Left cardiac atrium (tissue), 4 donors: Measurements from ENCODE around the gene CDC42BPB. TPM values are rescaled to one million over a fixed set of nuclear protein-coding genes. Genes with fewer than 3 reads are reported as not detected.
A peak's percentile ranks its signal among the peaks of the same experiment; 100 is the strongest.

Experiments used
- ATAC-seq, 2 donors: fragments of 200-7000 bp; cut with Tn5 transposase; one replicate each; pipeline ENCODE4 v1.9.1; 2020; ENCODE audit warnings: mild to moderate bottlenecking in 2 of 2, moderate library complexity in 2 of 2
- DNase-seq: peaks from one replicate; pipeline ENCODE4 v3.0.0-alpha.2; 2020
- intact Hi-C, 2 donors: fragments of 100-400 bp; cut with DNase I; formaldehyde crosslinking; loops; one replicate each; pipeline versions ENCODE4 v1.14.1 to v1.15.1; 2022 to 2023
- total RNA-seq, 2 donors: library from RNA; stranded (reverse); fragmentation: NEBNext Ultra II Directional; extraction: Animal tissue kit (Norgen Biotek cat#: 25700); gene quantifications; one replicate each; pipeline ENCODE4 v1.2.1, GENCODE V29; 2021
- donor health status: DM: no; HTN: yes; CAD: no.
- donor health status: DM: no; HTN: yes; CAD: no; lungs with severe emphysema.
- donor health status: DM: yes; HTN: yes; CAD: no.
- donor health status: Dilated cardiomyopathy.

Gene CDC42BPB
- total RNA-seq, 2 donors from 2014 or later = 57.3 to 79.2 TPM

GRCh38 chr14:102958461-102958860 is 98.9 kb downstream of the CDC42BPB start:
- intact Hi-C loops = no loop called here
- no peak for ATAC-seq

DNA sequence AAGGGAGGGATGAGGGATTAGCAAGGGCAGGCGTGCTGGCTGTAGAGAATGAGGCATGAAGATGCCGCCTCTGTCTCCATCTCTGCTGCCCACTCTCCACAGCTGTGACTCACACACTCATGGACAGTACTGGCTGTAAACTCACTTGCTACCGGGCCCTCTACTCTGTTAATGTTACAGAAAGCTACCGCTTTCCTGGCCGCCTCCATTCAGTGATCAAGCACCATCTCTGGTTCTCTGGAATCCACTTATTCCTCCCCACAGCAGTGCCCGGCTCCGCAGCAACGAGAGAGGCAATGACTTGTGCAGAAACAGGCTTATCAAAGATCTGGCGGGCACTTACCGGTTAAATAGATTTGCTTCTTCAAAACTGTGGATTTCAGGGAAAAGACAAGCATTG is 100.1 kb downstream of the CDC42BPB start:
- intact Hi-C loops = no loop called here
- ATAC-seq (no peak), DNase-seq (no peak)

More at GRCh38 chr14:102958461-102958860, 98.9 kb downstream of the CDC42BPB start:
- no peak for DNase-seq

- DNase-seq (no peak), ATAC-seq (no peak)
- intact Hi-C loops = no loop called here
Measured at GRCh38 chr14:102955636-102956408, 101.5 kb downstream of the CDC42BPB start.

DNA sequence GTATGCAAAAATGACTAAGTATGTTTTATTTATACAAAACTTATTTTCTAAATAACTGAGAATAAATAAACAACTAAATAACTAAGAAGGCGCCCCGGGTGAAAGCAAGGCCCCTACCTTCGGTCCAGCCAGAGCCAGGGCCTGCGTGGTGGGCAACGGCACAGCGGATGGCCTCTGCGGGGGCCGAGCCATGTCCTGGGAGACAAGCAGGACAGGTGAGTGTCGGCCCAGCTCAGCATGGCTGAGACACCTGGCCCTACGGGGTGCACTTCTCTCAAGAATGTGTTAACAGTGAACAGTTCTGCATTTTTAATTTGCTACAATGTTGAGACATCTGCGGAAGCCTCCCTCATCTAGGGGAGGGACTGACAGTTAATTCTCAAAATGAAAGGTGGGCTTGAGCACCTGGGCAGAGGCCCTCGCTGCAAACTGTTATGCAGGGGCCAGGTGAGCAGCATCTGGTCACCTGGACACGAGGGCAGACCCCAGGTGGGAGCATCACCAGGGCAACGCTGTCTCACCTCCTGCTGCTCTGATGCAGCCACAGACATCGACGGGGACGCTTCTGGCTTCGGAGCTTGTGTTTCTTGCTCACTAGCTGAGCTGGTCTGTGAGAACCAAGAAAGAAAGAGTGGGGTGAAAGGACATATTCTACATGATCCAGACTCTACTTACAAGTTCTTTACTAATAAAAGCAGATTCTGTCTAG is 103.1 kb downstream of the CDC42BPB start:
- intact Hi-C loops = no loop called here
- DNase-seq (no peak), ATAC-seq (no peak)

- intact Hi-C loops = no loop called here
- DNase-seq (no peak), ATAC-seq (no peak)
Measured at GRCh38 chr14:102953100-102953499, 104.2 kb downstream of the CDC42BPB start.

DNA sequence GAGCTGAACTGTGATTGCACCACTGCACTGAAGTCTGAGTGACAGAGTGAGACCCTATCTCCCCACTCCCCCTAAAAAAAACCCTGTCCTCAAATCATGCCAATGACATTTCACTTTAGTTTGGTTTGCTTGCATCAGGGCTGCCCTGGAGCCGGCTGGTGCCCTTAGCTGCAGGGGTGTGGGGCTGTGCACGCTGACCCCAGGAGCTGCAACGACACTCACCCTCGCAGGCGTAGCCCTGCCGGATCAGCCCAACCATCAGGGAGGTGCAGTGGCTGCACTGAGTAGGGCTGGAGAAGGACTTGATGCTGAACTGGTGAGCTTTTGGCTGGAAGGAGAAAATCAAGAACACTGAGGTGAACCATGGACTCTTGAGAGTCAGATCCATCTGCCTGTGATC is 105.1 kb downstream of the CDC42BPB start:
- intact Hi-C loops = no loop called here
- no peak for ATAC-seq
- DNase-seq = no peak

DNA sequence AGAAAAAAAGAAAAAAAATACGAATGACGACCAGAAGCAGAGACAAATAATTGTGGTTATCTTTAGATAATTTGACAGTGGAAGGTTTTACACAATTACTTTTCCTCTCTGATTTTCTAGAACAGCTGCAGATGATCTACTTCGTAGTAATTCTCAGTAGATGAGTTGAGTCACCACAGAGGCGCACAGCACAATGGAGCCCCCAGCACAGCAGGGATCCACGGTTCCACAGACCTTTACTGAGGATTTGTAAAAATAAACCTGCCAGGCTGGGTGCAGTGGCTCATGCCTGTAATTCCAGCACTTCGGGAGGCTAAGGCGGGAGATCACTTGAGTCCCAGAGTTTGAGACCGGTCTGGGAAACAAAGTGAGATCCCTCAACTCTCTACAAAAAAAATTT is 105.5 kb downstream of the CDC42BPB start:
- ATAC-seq (no peak), DNase-seq (no peak)
- intact Hi-C loops = no loop called here

GRCh38 chr14:102951034-102951433 is 106.3 kb downstream of the CDC42BPB start:
- ATAC-seq (peak in 1 of 2 donors; percentile 56), DNase-seq (no peak)
- intact Hi-C loops = no loop called here

GRCh38 chr14:102949801-102950451 is 107.4 kb downstream of the CDC42BPB start:
- DNase-seq (no peak), ATAC-seq (peak; percentile 46 to 76)
- intact Hi-C loops = no loop called here

DNA sequence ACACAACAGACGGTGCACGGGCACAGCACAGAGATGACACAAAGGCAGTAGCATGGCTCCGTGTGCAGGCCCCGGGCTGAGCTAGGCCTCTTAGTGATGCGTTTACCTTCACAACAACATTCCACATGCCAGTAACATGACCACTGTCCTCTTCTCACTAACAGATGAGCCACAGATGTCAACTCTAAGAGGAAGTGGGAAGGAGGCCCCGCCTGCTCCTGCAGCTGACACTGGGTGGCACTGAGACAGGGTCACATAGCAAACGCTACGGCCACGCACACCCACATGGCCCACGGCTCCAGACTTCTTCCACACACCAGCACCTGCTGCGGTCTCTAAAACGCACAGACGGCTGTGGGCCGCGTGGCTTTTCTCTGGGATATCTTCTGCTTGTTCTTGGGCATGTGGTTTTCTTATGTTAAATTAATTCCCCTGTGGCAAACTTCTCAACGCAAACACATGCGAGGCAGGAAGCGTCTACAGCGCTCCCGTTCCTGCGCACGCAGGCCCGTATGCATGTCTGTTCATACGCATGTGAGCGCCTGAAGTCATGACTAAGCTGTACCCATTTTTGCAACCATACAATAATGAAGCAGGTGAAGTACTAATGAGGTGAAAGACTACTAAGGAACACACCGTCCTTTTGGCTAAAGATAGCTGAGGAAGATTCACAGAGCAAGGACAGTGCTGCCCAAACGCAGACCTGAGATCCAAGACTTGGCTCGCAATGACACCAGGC is 108.1 kb downstream of the CDC42BPB start:
- ATAC-seq (peak in 1 of 2 donors; percentile 9), DNase-seq (no peak)
- intact Hi-C loops = no loop called here

DNA sequence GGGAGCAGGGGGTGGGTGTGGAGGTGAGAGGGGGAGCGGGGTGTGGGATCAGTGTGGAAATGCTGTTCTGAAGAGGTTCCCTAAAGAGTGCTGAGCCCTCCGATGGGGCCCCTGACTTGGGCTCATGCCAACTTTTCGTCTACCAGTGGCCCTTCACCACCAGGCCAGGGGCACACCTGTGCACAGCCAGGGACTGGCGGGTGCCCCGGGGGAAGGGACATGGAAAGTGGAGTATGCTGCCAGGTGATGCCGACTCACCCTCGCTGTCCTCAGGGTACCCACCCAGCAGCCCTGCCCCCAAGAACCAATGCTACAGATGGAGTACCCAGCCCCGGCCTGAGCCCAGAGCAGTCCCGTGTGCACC is 108.7 kb downstream of the CDC42BPB start:
- ATAC-seq = peak in 1 of 2 donors; percentile 4
- intact Hi-C loops = no loop called here

GRCh38 chr14:102947321-102948103 is 109.8 kb downstream of the CDC42BPB start:
- ATAC-seq (no peak), DNase-seq (no peak)
- intact Hi-C loops = no loop called here

More for the DNA sequence above, 108.7 kb downstream of the CDC42BPB start:
- DNase-seq = no peak

DNA sequence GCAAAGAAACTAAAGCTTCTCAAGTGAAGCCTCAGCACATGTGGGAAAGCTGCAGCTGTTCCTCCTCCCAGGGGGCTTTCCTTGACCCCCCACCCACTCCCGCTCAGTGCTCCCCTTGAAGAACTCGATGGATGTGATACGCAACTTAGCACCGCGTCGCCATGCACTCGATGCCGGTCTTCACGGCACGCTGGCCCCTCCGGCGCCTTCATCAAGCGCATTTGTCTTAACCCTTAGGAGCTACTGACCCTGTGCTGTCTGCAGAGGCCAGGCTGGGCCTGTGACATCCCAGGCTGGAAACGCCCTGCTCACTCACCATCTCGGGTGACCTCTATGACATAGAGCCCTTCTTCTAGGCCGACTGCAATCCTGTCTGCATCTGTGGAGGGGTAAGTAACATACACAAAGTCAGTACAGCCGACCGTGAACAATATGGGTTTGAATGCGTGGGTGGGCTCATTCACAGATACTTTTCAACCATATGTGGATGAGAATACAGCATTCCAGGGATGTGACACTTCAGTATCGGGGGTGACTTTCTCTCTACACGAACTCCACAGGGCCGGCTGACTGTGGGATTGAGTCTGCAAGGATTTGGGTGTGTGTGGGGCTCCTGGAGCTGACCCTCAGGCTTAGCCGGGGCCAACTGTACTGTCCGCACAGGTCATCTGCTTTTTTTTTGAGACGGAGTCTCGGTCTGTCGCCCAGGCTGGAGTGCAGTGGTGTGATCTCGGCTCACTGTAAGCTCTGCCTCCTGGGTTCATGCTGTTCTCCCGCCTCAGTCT is 111.8 kb downstream of the CDC42BPB start:
- intact Hi-C loops = no loop called here
- ATAC-seq (no peak), DNase-seq (no peak)

DNA sequence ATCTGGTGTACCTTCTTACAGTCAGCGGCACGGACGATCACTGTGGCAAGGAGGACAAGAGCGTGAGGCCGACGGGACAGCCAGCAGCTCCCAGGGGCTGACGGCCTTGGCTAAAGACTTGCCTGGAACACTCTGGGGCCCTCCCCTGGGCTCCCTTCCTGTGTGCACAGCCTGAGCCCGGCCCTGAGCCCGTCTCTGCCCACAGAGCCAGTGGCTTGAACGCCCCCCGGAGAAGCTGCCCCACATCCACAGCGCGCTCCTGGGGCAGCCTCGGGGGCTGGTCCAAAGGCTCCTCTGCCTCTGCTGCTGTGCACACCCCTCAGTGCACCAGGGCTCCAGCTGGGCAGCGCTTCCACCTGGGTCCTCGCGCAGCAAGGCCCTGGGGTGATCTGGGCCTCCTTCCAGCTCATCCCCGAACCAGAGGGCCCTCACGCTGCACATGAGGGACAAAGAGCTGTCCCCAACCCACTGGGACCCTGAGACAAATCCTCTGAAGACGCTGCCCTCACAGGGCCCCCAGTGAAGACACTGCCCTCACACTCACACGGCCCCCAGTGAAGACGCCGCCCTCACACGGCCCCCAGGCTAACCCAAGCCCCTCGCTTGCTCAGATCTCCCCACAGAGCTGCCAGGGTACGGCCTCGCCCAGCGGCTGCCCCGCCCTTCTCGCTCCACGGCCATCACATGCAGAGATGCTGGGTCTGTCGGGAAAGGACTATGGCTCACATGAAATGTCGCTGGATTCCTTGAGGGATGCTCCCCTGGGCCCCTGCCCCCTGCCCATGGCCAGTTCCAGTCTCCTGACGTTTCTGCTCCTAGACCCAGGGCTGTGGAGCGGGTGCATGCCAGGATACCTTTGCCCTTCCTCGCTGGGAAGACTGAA is 112.7 kb downstream of the CDC42BPB start:
- no peak for DNase-seq
- intact Hi-C loops = no loop called here
- no peak for ATAC-seq

GRCh38 chr14:102943979-102944378 is 113.4 kb downstream of the CDC42BPB start:
- intact Hi-C loops = no loop called here
- DNase-seq (no peak), ATAC-seq (no peak)

DNA sequence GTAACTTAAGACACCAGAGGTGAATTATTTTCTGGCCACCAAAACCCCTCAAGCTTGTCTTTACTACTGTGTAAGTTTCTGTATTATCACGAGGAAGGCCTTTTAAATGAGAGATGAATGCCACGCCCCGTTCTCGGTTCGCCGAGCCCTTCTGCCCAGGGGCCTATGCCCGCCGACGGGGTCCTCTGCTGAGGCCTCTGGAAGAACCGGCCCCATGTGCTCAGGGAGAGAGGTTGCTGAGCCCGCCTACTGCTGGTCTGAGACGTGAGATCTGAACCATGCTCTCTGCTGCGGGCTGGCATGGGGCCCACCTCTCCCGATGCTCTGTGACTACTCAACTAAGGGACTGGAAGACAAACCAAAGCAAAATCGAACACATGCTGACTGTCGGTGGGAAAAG is 113.9 kb downstream of the CDC42BPB start:
- ATAC-seq (no peak), DNase-seq (no peak)
- intact Hi-C loops = no loop called here

GRCh38 chr14:102942069-102942468 is 115.3 kb downstream of the CDC42BPB start:
- intact Hi-C loops = no loop called here
- DNase-seq (no peak), ATAC-seq (no peak)
